GM12801 (cell line): ENCODE results near the gene CCDC106.
A peak's percentile ranks its signal among the peaks of the same experiment; 100 is the strongest.

Source experiments
- TF ChIP-seq, protein P1 (sequence below): IDR thresholded peaks from one replicate; pipeline ENCODE4 v1.5.1; 2011; ENCODE audit warnings: control low read depth; ENCODE audit not compliant: insufficient read length; ENCODE audit errors: extremely low read depth

The CCDC106 gene

DNA sequence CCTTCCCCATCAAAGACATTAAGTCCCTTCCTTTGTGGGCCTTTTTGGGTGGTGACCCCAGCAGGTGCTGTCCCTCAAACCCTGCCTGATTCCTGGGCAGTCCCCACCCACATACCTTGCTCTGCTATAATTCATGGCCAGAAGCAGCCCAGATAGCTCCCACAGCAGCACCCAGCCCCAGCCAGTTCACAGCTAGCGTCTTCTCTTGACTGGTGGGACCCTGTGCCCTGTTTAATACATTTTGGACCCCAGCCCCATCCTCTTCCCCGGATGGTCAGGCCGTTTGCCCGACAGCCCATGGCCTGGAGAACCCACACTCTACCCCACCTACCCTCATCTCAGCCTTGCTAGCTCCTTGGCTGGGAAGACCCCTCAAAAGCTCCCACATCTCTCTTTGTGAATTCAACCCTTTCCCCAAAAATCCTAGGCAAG lies 2.1 kb downstream of the CCDC106 start:
- TF ChIP-seq, protein P1, sequence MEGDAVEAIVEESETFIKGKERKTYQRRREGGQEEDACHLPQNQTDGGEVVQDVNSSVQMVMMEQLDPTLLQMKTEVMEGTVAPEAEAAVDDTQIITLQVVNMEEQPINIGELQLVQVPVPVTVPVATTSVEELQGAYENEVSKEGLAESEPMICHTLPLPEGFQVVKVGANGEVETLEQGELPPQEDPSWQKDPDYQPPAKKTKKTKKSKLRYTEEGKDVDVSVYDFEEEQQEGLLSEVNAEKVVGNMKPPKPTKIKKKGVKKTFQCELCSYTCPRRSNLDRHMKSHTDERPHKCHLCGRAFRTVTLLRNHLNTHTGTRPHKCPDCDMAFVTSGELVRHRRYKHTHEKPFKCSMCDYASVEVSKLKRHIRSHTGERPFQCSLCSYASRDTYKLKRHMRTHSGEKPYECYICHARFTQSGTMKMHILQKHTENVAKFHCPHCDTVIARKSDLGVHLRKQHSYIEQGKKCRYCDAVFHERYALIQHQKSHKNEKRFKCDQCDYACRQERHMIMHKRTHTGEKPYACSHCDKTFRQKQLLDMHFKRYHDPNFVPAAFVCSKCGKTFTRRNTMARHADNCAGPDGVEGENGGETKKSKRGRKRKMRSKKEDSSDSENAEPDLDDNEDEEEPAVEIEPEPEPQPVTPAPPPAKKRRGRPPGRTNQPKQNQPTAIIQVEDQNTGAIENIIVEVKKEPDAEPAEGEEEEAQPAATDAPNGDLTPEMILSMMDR = no peak

DNA sequence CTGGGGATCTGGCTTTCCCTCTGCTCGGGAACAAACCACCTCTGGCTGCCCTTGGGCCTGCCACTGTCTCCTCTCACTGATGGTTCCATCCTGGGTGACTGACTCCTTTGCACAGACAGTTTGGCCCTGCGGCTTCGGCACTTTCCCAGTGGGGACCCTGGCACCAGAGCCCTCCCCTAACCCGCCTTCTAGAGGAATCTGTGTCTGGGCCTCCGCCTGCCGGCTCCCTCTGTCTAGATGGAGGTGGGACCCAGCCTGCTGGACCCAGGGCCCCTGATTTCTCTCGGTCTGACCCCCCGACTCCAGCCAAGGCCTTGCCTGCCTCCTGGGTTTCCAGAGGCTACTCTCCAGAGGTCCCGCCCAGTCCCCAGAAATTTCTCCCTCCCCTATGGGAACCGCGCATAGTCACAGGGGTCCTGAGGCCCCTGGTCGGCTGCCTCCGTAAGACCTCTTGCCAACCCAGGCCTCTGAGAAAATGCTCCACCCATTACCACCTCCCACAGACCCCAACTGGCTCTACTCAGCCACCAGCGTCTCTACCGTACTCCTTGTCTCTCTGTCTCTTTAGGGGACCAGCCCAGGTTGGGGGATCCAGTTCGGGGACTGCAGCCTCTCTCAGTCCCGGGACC lies 2.7 kb downstream of the CCDC106 start:
- TF ChIP-seq, protein P1 = no peak

DNA sequence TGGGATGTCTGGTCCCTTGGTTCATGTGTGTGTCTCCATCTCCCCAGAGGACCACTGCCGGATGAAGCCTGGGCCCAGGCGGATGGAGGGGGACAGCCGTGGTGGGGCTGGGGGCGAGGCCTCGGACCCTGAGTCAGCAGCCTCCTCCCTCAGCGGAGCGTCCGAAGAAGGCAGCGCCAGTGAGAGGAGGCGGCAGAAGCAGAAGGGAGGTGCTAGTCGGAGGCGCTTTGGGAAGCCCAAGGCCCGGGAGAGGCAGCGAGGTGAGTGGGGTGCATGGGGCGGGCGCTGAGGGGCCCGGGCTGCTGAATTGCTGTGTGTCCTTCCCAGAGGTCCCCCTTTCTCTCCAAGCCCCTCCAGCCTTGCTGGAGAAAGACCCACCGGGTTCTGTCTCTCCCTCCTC lies 3.2 kb downstream of the CCDC106 start:
- TF ChIP-seq, protein P1 = no peak

DNA sequence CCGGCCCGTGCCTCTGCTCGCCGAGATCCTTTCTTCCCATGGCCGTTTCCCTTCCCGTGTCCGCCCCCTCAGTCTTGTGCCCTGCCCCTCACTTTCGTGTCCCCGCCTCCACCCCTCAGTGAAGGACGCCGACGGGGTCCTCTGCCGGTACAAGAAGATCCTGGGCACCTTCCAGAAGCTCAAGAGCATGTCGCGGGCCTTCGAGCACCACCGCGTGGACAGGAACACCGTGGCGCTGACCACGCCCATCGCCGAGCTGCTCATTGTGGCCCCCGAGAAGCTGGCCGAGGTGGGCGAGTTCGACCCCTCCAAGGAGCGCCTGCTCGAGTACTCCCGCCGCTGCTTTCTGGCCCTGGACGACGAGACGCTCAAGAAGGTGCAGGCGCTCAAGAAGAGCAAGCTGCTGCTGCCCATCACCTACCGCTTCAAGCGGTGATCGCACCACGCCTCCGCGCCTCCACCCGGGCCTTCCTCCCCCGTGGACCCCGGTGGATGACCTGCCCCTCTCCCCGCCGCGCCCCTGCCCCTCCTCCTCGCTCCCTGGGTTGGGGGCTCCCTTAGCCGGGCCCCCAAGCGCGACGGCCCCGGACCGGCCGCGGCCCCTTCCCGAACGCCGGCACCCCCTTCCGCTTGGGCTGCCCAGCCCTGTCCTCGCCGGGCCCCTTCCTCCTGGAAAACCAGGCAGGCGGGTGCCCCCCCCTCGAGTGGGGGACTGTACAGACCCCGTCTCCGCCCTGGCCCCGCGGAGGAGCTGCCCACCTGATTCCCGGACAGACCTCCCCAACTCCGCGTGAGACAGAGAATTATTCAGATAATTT lies 4.5 kb downstream of the CCDC106 start:
- TF ChIP-seq, protein P1 = no peak

DNA sequence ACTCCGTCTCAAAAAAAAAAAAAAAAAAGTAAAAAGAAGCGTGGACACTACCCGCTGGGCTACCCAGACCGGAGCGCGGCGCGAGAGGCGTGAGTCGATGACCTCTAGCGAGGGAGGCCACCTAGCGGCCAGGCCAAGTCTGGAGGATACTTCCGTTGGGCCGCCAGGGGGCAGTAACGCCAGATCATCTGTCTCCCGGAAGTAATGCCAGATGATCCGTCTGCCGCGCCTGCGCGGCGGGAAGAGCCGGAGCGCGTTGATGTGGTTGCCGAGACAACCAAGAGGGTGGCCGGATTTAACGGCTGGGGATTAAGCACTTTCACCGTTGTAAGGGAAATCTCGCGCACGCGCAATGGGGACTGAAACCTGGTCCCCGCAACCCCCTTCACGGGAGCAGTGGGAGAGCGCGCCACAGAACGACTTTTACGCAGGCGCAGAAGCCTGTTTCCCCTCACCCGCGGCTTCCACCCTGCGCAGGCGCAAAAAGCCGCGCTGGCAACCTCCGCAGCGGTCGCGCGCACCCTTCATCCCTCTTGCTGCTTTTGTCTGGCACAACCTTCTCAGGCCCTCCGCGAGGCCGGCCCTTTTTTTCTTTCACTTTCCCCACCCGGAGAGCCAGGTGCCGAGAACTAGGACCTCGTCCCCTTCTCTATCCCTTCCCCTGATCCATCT lies 5.8 kb downstream of the CCDC106 start:
- TF ChIP-seq, protein P1 = peak; percentile 99

DNA sequence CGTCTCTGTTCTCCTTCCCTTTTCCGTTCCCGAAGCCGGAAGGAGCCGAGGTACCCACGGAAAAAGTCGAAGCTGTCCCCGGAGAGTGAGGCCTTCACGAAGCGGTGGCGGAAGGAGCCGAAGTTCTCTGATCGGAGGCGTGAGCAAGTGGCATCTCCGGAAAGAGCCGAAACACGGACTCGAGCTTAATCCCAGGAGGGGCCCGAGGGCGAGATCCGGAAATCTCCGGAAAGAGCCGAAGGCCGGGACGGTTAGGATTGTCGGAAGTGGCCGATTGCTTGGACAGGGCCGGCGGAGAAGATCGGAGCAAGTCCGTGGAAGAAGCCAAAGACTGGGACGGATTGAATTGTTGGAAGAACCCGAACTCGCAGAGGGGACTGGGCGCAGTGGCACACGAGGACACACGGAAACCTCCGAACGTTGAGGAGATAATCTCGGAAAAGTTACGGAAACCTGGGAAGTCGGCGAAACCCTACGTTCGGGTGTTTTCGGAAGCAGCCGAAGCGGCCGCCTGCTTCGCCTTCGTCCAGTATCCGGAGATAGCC lies 6.4 kb downstream of the CCDC106 start:
- TF ChIP-seq, protein P1 = no peak
